ENCODE measurements around the gene NARS2.
"Not testable (repeated sequence)": the region's sequence is repeated elsewhere in the genome, so short reads cannot be mapped to it uniquely, and the experiment has no call there.

The NARS2 gene

GRCh38 chr11:78574386-78575381, at the start of gene NARS2:
TSS of gene NARS2 (minus strand) at chr11:78574864. CDS start at chr11:78574488, 376 bp downstream.
- DNase-seq = peak; percentile 98 to 99

GRCh38 chr11:78622666-78623065, 48.0 kb upstream of the NARS2 start:
- no peak for DNase-seq

- no peak for DNase-seq
Observed at GRCh38 chr11:78620159-78620558, 45.5 kb upstream of the NARS2 start.

GRCh38 chr11:78615724-78616123, 41.1 kb upstream of the NARS2 start:
- no peak for DNase-seq

- no peak for DNase-seq
Observed at GRCh38 chr11:78613378-78613813, 38.7 kb upstream of the NARS2 start.

- DNase-seq = no peak
Observed at GRCh38 chr11:78612721-78613377, 38.2 kb upstream of the NARS2 start.

- not testable (repeated sequence) for DNase-seq
Observed at GRCh38 chr11:78609321-78609720, 34.7 kb upstream of the NARS2 start.

- DNase-seq = no peak
Observed at GRCh38 chr11:78607696-78608095, 33.0 kb upstream of the NARS2 start.

- no peak for DNase-seq
Observed at GRCh38 chr11:78606667-78607066, 32.0 kb upstream of the NARS2 start.

- no peak for DNase-seq
Observed at GRCh38 chr11:78605296-78605695, 30.6 kb upstream of the NARS2 start.

GRCh38 chr11:78603792-78604191, 29.1 kb upstream of the NARS2 start:
- DNase-seq = no peak

- not testable (repeated sequence) for DNase-seq
Observed at GRCh38 chr11:78602771-78603170, 28.1 kb upstream of the NARS2 start.

GRCh38 chr11:78601066-78601465, 26.4 kb upstream of the NARS2 start:
- DNase-seq = not testable (repeated sequence)

GRCh38 chr11:78597579-78597978, 22.9 kb upstream of the NARS2 start:
- not testable (repeated sequence) for DNase-seq

GRCh38 chr11:78595436-78596130, 20.9 kb upstream of the NARS2 start:
- DNase-seq = no peak

GRCh38 chr11:78594814-78595213, 20.1 kb upstream of the NARS2 start:
- DNase-seq = no peak

- no peak for DNase-seq
Observed at GRCh38 chr11:78588517-78588916, 13.9 kb upstream of the NARS2 start.

GRCh38 chr11:78587446-78587845, 12.8 kb upstream of the NARS2 start:
- DNase-seq = no peak

GRCh38 chr11:78586452-78587046, 11.9 kb upstream of the NARS2 start:
- DNase-seq = no peak

GRCh38 chr11:78583889-78584288, 9.2 kb upstream of the NARS2 start:
- no peak for DNase-seq

GRCh38 chr11:78577495-78577894, 2.8 kb upstream of the NARS2 start:
- no peak for DNase-seq

- DNase-seq = no peak
Observed at GRCh38 chr11:78576549-78577097, 2.0 kb upstream of the NARS2 start.

- no peak for DNase-seq
Observed at GRCh38 chr11:78575478-78575877, 814 bp upstream of the NARS2 start.
